VCaP (cell line): ENCODE data around the gene PTCH1.

Experiments used
- H3K27ac ChIP-seq: fragments of 450-650 bp; 2 replicates; pipeline ENCODE4 v1.5.1; 2017
- CTCF ChIP-seq: fragments of 450-650 bp; conservative IDR thresholded peaks from 2 replicates; pipeline ENCODE4 v1.5.1; 2017; ENCODE audit warnings: mild to moderate bottlenecking, moderate library complexity

The PTCH1 gene

DNA sequence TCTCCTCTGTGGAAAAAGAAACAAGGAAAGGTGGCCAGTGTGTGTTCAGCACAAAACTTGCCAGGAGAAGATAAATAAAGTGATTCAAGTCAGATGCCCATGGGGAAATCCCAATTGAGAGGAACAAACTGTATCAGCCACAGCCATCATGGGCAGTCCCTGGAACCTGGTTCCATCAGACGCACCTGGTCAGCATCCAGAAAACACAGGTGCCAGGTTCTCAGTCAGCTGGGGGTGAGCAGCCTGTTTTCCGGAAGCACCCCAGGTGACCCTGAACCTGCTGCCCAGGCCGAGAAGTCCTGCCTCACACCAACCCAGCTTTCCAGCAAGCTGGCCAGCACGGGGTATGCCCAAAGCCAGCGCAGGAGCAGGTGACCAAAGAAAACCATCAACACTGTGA, 30.5 kb downstream of the PTCH1 start:
- peak overlapping the region; percentile 87 for H3K27ac ChIP-seq

GRCh38 chr9:95484225-95484624, 32.5 kb downstream of the PTCH1 start:
- TF ChIP-seq CTCF, result no peak
- H3K27ac ChIP-seq, result peak overlapping the region; percentile 87

More for the DNA sequence above, 30.5 kb downstream of the PTCH1 start:
- TF ChIP-seq CTCF, result no peak

GRCh38 chr9:95483431-95483830, 33.3 kb downstream of the PTCH1 start:
- no peak for TF ChIP-seq CTCF
- peak overlapping the region; percentile 87 for H3K27ac ChIP-seq

- H3K27ac ChIP-seq, result no peak overlapping the region
- no peak for TF ChIP-seq CTCF
Measured at GRCh38 chr9:95482621-95483020, 34.1 kb downstream of the PTCH1 start.

DNA sequence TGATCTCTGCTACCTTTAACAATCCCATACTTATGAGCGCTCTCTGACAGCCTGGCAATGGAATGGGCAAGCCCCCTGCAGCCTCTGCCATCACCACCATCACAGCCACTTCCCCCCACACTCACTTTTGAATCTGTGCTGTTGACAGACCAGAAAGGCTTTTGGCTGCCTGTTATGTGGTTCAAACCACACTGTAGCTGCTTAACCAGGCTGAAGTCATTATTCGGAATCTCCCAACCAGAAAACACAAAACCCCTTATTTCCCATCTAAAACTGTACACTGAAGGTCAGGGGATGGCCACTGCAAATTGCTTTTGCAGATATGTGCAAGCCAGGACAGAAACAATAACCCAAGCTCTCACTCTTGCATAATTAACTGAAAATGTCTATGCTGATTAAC, 35.8 kb downstream of the PTCH1 start:
- TF ChIP-seq CTCF, result no peak
- H3K27ac ChIP-seq, result no peak overlapping the region

DNA sequence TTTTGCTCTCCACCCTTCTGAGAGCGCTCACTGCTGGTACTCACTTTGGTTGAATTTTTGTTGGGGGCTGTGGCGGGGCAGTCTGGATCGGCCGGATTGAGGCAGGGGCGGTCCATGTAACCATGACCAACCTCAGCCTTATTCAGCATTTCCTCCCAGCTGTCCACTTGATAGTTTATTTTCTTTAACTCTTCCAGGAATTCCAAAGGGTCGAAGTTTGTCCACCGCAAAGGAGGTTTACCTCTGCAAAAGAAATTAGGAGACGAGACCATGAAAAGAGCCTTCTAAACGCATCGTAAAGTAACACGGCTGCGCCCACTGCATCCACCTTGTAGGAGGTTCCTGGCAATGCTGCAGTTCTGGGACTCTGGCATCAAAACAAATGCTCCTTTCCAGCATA, 36.4 kb downstream of the PTCH1 start:
- no peak for TF ChIP-seq CTCF
- no peak overlapping the region for H3K27ac ChIP-seq

GRCh38 chr9:95479330-95479729, 37.4 kb downstream of the PTCH1 start:
- TF ChIP-seq CTCF, result no peak

DNA sequence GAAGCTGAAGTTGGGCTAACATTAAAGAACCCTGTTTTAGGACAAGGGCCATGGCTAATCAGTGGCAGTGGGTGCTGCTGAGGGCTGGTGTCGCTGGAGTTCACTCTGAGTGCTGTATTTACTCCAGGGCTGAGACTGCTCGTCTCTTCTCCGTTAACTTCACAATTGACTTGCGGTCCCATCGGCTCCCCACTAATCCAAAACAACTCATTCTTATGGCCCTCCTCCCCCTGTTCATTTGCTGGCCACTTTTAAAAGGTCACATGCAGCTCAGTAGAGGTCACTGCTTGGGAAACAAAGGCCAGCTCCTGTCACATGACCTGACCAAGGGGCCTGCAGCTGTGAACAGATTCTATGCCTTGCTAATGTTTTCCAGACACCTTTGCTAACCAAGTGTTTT, 38.4 kb downstream of the PTCH1 start:
- TF ChIP-seq CTCF, result no peak
- no peak overlapping the region for H3K27ac ChIP-seq

More at GRCh38 chr9:95479330-95479729, 37.4 kb downstream of the PTCH1 start:
- H3K27ac ChIP-seq, result no peak overlapping the region
